ENCODE data around the gene GASK1A.

GRCh38 chr3:42991341-42992315, 12.5 kb downstream of the GASK1A start:
- TF ChIP-seq CTCF (conservative IDR thresholded peaks at IDR 0.05 in 1 of 2, IDR thresholded peaks at IDR 0.05 in 1 of 2; ENCODE audit: extremely low read depth in 1 of 2, insufficient read depth in 1 of 2, low read depth in 1 of 2, low read length in 2 of 2) (no peak), EZH2 (IDR thresholded peaks at IDR 0.05; ENCODE audit: borderline replicate concordance, low read length) (no peak)

Data from mammary epithelial cell (primary cell).